Measurements from ENCODE around the gene ATL1.
"Not testable (repeated sequence)": the region's sequence is repeated elsewhere in the genome, so short reads cannot be mapped to it uniquely, and the experiment has no call there.

The ATL1 gene

DNA sequence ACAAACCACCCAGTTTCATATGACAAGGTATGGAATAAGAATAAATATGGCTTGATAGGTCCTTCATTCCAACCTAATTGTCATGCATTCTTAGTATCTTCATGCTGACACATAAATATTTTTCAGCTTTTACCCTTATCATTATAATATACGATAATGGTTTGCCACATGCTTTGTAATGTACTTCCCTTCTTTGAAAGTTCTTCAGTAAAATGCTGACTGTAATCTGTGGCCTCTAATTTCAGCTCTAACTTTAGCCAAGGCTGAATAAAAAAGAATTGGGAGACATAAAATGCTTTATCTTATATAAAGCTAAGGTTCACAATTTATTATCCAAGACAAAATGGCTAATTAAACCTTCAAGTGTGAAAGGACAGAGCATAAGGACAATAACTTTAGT lies 24.9 kb upstream of the ATL1 start:
- Histone ChIP-seq H3K4me3 (ENCODE audit: low read length) (no peak overlapping the region), H3K36me3 (ENCODE audit: control insufficient read depth, insufficient read depth, low read length) (no peaks in the 10 kb centered on the region), H3K27ac (ENCODE audit: low read length) (no peak overlapping the region), H3K27me3 (ENCODE audit: control insufficient read depth, insufficient read depth, low read length) (no peaks in the 10 kb centered on the region), H3K4me1 (ENCODE audit: control insufficient read depth, insufficient read depth, low read length) (no peaks in the 10 kb centered on the region), H3K9me3 (ENCODE audit: control insufficient read depth, insufficient read depth, low read length) (no peaks in the 10 kb centered on the region)
- no CpG with 5 or more reads among the region's 1 CpG for WGBS (ENCODE audit: insufficient coverage, insufficient read length)
- DNase-seq (ENCODE audit: low read depth, low spot score): no peak

DNA sequence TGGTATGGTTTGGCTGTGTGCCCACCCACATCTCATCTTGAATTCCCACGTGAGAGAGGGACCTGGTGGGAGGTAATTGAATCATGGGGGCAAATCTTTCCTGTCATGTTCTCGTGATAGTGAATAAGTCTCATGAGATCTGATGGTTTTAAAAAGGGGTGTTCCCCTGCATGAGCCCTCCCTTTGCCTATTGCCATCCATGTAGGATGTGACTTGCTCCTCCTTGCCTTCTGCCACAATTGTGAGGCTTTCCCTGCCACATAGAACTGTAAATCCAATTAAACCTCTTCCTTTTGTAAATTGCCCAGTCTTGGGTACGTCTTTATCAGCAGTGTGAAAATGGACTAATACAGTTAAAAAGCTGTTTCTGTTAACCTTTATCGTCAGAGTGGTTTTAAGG lies 21.9 kb upstream of the ATL1 start:
- H3K36me3 ChIP-seq (ENCODE audit: control insufficient read depth, insufficient read depth, low read length); H3K27me3 ChIP-seq (ENCODE audit: control insufficient read depth, insufficient read depth, low read length); H3K4me3 ChIP-seq (ENCODE audit: low read length); H3K27ac ChIP-seq (ENCODE audit: low read length); H3K9me3 ChIP-seq (ENCODE audit: control insufficient read depth, insufficient read depth, low read length); H3K4me1 ChIP-seq (ENCODE audit: control insufficient read depth, insufficient read depth, low read length); DNase-seq (ENCODE audit: low read depth, low spot score): not testable (repeated sequence)
- WGBS (ENCODE audit: insufficient coverage, insufficient read length): no CpG with 5 or more reads among the region's 4 CpGs

GRCh38 chr14:50539051-50539450 lies 20.9 kb upstream of the ATL1 start:
- Histone ChIP-seq H3K36me3 (ENCODE audit: control insufficient read depth, insufficient read depth, low read length) (no peaks in the 10 kb centered on the region), H3K27me3 (ENCODE audit: control insufficient read depth, insufficient read depth, low read length) (no peaks in the 10 kb centered on the region), H3K9me3 (ENCODE audit: control insufficient read depth, insufficient read depth, low read length) (no peaks in the 10 kb centered on the region), H3K27ac (ENCODE audit: low read length) (no peak overlapping the region), H3K4me1 (ENCODE audit: control insufficient read depth, insufficient read depth, low read length) (no peaks in the 10 kb centered on the region), H3K4me3 (ENCODE audit: low read length) (no peak overlapping the region)
- no peak for DNase-seq (ENCODE audit: low read depth, low spot score)

- no peak overlapping the region for H3K4me3 ChIP-seq (ENCODE audit: low read length)
- no CpG with 5 or more reads among the region's 1 CpG for WGBS (ENCODE audit: insufficient coverage, insufficient read length)
Measured at GRCh38 chr14:50541159-50541567, 18.8 kb upstream of the ATL1 start.

DNA sequence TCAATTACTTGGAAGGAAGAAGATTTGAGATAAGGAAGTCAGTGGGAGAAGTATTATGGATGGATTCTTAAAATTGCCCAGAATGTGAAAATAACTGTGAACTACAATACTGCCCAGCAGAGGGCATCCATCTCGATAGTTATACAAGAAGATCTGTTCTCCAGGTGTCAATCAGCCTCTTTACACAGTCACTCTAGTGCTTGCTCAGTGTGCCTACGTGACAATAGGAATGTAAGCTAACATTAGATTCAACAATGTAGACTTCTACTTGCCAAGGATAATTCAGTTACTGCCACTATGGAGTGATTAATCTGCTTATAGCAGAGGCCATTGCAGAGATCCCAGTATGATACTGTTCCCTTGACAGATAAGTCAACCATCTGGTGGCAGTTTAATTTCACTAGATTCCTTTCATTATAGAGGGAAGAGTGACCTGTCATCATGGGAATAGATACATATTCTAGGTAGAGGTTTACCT lies 17.0 kb upstream of the ATL1 start:
- no CpG with 5 or more reads among the region's 2 CpGs for WGBS (ENCODE audit: insufficient coverage, insufficient read length)
- no peak overlapping the region for H3K4me3 ChIP-seq (ENCODE audit: low read length)
- H3K27me3 ChIP-seq (ENCODE audit: control insufficient read depth, insufficient read depth, low read length): no peaks in the 10 kb centered on the region
- no peaks in the 10 kb centered on the region for H3K4me1 ChIP-seq (ENCODE audit: control insufficient read depth, insufficient read depth, low read length)
- DNase-seq (ENCODE audit: low read depth, low spot score): no peak
- no peak overlapping the region for H3K27ac ChIP-seq (ENCODE audit: low read length)
- H3K9me3 ChIP-seq (ENCODE audit: control insufficient read depth, insufficient read depth, low read length): no peaks in the 10 kb centered on the region
- H3K36me3 ChIP-seq (ENCODE audit: control insufficient read depth, insufficient read depth, low read length): no peaks in the 10 kb centered on the region

More at GRCh38 chr14:50541159-50541567, 18.8 kb upstream of the ATL1 start:
- Histone ChIP-seq H3K27ac (ENCODE audit: low read length) (no peak overlapping the region), H3K9me3 (ENCODE audit: control insufficient read depth, insufficient read depth, low read length) (no peaks in the 10 kb centered on the region), H3K4me1 (ENCODE audit: control insufficient read depth, insufficient read depth, low read length) (no peaks in the 10 kb centered on the region), H3K27me3 (ENCODE audit: control insufficient read depth, insufficient read depth, low read length) (no peaks in the 10 kb centered on the region), H3K36me3 (ENCODE audit: control insufficient read depth, insufficient read depth, low read length) (no peaks in the 10 kb centered on the region)
- no peak for DNase-seq (ENCODE audit: low read depth, low spot score)

- no peak overlapping the region for H3K4me3 ChIP-seq (ENCODE audit: low read length)
- H3K27ac ChIP-seq (ENCODE audit: low read length): no peak overlapping the region
- no peaks in the 10 kb centered on the region for H3K9me3 ChIP-seq (ENCODE audit: control insufficient read depth, insufficient read depth, low read length)
- H3K4me1 ChIP-seq (ENCODE audit: control insufficient read depth, insufficient read depth, low read length): no peaks in the 10 kb centered on the region
- no peak for DNase-seq (ENCODE audit: low read depth, low spot score)
- H3K36me3 ChIP-seq (ENCODE audit: control insufficient read depth, insufficient read depth, low read length): no peaks in the 10 kb centered on the region
- no peaks in the 10 kb centered on the region for H3K27me3 ChIP-seq (ENCODE audit: control insufficient read depth, insufficient read depth, low read length)
- no CpG with 5 or more reads among the region's 3 CpGs for WGBS (ENCODE audit: insufficient coverage, insufficient read length)
Measured at GRCh38 chr14:50544911-50545310, 15.0 kb upstream of the ATL1 start.

GRCh38 chr14:50545618-50546017 lies 14.3 kb upstream of the ATL1 start:
- no CpG with 5 or more reads among the region's 3 CpGs for WGBS (ENCODE audit: insufficient coverage, insufficient read length)
- Histone ChIP-seq H3K9me3 (ENCODE audit: control insufficient read depth, insufficient read depth, low read length) (no peaks in the 10 kb centered on the region), H3K27me3 (ENCODE audit: control insufficient read depth, insufficient read depth, low read length) (no peaks in the 10 kb centered on the region), H3K4me1 (ENCODE audit: control insufficient read depth, insufficient read depth, low read length) (no peaks in the 10 kb centered on the region), H3K27ac (ENCODE audit: low read length) (no peak overlapping the region), H3K36me3 (ENCODE audit: control insufficient read depth, insufficient read depth, low read length) (no peaks in the 10 kb centered on the region), H3K4me3 (ENCODE audit: low read length) (no peak overlapping the region)
- no peak for DNase-seq (ENCODE audit: low read depth, low spot score)

DNA sequence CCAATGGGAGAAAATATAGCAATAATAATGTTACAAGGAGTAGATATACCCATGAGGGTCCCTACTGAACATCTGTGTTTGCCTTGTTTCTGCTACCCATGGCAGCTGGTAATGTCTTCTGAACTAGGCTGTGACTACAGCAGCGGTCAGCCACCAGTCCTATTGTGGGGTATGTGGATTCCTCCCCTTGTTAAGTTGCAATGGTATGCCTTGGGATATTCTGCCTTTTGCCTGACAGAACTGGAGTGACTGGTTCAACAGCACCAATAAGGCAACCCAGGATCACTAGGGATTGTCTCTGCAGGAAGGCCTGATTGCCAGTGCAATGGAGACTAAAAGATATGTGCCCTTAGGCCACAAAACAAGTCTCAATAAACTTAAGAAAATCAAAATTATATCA lies 9.7 kb upstream of the ATL1 start:
- H3K4me3 ChIP-seq (ENCODE audit: low read length): no peak overlapping the region
- no CpG with 5 or more reads among the region's 1 CpG for WGBS (ENCODE audit: insufficient coverage, insufficient read length)
- no peak overlapping the region for H3K27ac ChIP-seq (ENCODE audit: low read length)
- no peaks in the 10 kb centered on the region for H3K4me1 ChIP-seq (ENCODE audit: control insufficient read depth, insufficient read depth, low read length)
- H3K27me3 ChIP-seq (ENCODE audit: control insufficient read depth, insufficient read depth, low read length): no peaks in the 10 kb centered on the region
- no peaks in the 10 kb centered on the region for H3K9me3 ChIP-seq (ENCODE audit: control insufficient read depth, insufficient read depth, low read length)
- no peak for DNase-seq (ENCODE audit: low read depth, low spot score)
- no peaks in the 10 kb centered on the region for H3K36me3 ChIP-seq (ENCODE audit: control insufficient read depth, insufficient read depth, low read length)

- no peaks in the 10 kb centered on the region for H3K27me3 ChIP-seq (ENCODE audit: control insufficient read depth, insufficient read depth, low read length)
- DNase-seq (ENCODE audit: low read depth, low spot score): no peak
- H3K4me3 ChIP-seq (ENCODE audit: low read length): no peak overlapping the region
- no peaks in the 10 kb centered on the region for H3K9me3 ChIP-seq (ENCODE audit: control insufficient read depth, insufficient read depth, low read length)
- H3K27ac ChIP-seq (ENCODE audit: low read length): no peak overlapping the region
- H3K4me1 ChIP-seq (ENCODE audit: control insufficient read depth, insufficient read depth, low read length): no peaks in the 10 kb centered on the region
- WGBS (ENCODE audit: insufficient coverage, insufficient read length): no CpG with 5 or more reads among the region's 3 CpGs
- no peaks in the 10 kb centered on the region for H3K36me3 ChIP-seq (ENCODE audit: control insufficient read depth, insufficient read depth, low read length)
Measured at GRCh38 chr14:50551877-50552276, 8.1 kb upstream of the ATL1 start.

- no CpG with 5 or more reads among the region's 3 CpGs for WGBS (ENCODE audit: insufficient coverage, insufficient read length)
- H3K4me1 ChIP-seq (ENCODE audit: control insufficient read depth, insufficient read depth, low read length): not testable (repeated sequence)
Measured at GRCh38 chr14:50552796-50553195, 7.1 kb upstream of the ATL1 start.

GRCh38 chr14:50560931-50561285 lies 963 bp downstream of the ATL1 start:
- Histone ChIP-seq H3K36me3 (ENCODE audit: control insufficient read depth, insufficient read depth, low read length) (no peaks in the 10 kb centered on the region), H3K27me3 (ENCODE audit: control insufficient read depth, insufficient read depth, low read length) (no peaks in the 10 kb centered on the region), H3K4me3 (ENCODE audit: low read length) (peak overlapping the region; percentile 69; the same call in 1 of the 2 replicates), H3K27ac (ENCODE audit: low read length) (no peak overlapping the region), H3K9me3 (ENCODE audit: control insufficient read depth, insufficient read depth, low read length) (no peaks in the 10 kb centered on the region), H3K4me1 (ENCODE audit: control insufficient read depth, insufficient read depth, low read length) (no peaks in the 10 kb centered on the region)
- no peak for DNase-seq (ENCODE audit: low read depth, low spot score)
- no CpG with 5 or more reads among the region's 21 CpGs for WGBS (ENCODE audit: insufficient coverage, insufficient read length)

More at GRCh38 chr14:50552796-50553195, 7.1 kb upstream of the ATL1 start:
- H3K9me3 ChIP-seq (ENCODE audit: control insufficient read depth, insufficient read depth, low read length); H3K27me3 ChIP-seq (ENCODE audit: control insufficient read depth, insufficient read depth, low read length); H3K27ac ChIP-seq (ENCODE audit: low read length); H3K36me3 ChIP-seq (ENCODE audit: control insufficient read depth, insufficient read depth, low read length); DNase-seq (ENCODE audit: low read depth, low spot score); H3K4me3 ChIP-seq (ENCODE audit: low read length): not testable (repeated sequence)

Measured in iPS DF 6.9 (cell line).